Activated naive CD4-positive, alpha-beta T cell treated with anti-CD3 and anti-CD28 coated beads, Interleukin-2, amount 10 ng/mL, durations not matched to agents 7 days and 5 days (primary cell): ENCODE results near the gene TACC2.
"Not testable (repeated sequence)": the region's sequence is repeated elsewhere in the genome, so short reads cannot be mapped to it uniquely, and the experiment has no call there.

ENCODE experiments used
- CTCF ChIA-PET: fragments of 350-600 bp; sonication (Branson Sonifier 250); formaldehyde crosslinking; loops from one replicate; lab custom pipeline; 2021; ENCODE audit warnings: antibody characterized with exemption; lab: Charles Lee
- DNase-seq: peaks from one replicate; pipeline ENCODE4 v3.0.0-alpha.2; 2020
- H3K27ac Mint-ChIP-seq: one replicate; pipeline ENCODE4 v1.8.0; 2021; ENCODE audit warnings: mild to moderate bottlenecking, moderate library complexity, mixed read lengths
- H3K27me3 Mint-ChIP-seq: one replicate; pipeline ENCODE4 v1.8.0; 2021; ENCODE audit warnings: mild to moderate bottlenecking, mixed read lengths
- H3K36me3 Mint-ChIP-seq: one replicate; pipeline ENCODE4 v1.8.0; 2021; ENCODE audit warnings: mixed read lengths
- H3K4me1 Mint-ChIP-seq: one replicate; pipeline ENCODE4 v1.8.0; 2021; ENCODE audit warnings: mixed read lengths
- H3K4me3 Mint-ChIP-seq: one replicate; pipeline ENCODE4 v1.8.0; 2021; ENCODE audit warnings: mild to moderate bottlenecking, moderate library complexity, mixed read lengths
- H3K9me3 Mint-ChIP-seq: one replicate; pipeline ENCODE4 v1.8.0; 2021; ENCODE audit warnings: mixed read lengths

The TACC2 gene

DNA sequence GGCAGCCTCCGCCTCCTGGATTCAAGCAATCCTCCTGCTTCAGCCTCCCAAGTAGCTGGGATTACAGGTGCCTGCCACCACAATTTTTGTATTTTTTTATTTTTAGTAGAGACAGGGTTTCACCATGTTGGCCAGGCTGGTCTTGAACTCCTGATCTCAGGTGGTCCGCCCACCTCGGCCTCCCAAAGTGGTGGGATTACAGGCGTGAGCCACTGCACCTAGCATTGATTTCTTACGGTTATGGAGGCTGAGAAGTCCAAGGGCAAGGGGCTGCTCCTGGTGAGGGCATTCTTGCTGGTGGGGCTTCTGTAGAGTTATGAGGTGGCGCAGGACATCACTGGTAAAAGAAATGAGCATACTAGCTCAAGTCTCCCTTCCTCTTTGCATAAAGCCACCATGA, 86.9 kb downstream of the TACC2 start:
- peaks cover 11% of the 10 kb centered on the region for H3K27me3 Mint-ChIP-seq
- H3K4me1 Mint-ChIP-seq, H3K4me3 Mint-ChIP-seq, H3K36me3 Mint-ChIP-seq, CTCF ChIA-PET, H3K27ac Mint-ChIP-seq, H3K9me3 Mint-ChIP-seq, DNase-seq: not testable (repeated sequence)

DNA sequence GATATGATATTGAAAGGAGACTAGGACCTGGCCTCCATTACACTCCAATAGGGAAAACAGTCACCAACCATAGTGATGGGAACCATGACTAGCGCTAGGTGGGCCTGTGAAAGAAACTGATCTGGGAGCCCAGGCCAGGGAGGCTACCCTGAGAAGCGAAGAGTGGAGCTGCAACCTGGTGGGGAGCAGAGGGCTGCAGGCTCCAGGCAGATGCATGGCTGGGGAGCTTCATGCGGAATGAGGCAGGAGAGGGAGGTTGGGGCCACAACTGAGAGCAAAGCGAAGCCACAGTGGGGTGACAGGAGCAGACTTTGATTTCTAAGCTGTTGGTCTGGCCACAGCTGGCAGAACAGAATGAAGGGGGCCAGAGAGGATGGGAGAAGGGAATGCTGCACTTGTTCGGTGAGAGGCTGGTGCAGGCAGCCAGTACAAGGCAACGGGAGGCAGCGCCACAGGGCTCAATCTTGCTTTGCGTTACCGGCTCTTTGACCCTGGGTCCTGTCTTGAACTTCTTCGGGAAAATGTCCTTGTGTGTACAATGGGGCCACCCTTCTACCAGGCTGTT, 88.4 kb downstream of the TACC2 start:
- H3K4me3 Mint-ChIP-seq: no peak overlapping the region
- CTCF ChIA-PET: no interaction called here
- no peaks in the 10 kb centered on the region for H3K36me3 Mint-ChIP-seq
- H3K27ac Mint-ChIP-seq: no peak overlapping the region
- DNase-seq: no peak
- H3K27me3 Mint-ChIP-seq: peaks cover 11% of the 10 kb centered on the region
- H3K4me1 Mint-ChIP-seq: no peaks in the 10 kb centered on the region
- H3K9me3 Mint-ChIP-seq: no peaks in the 10 kb centered on the region

DNA sequence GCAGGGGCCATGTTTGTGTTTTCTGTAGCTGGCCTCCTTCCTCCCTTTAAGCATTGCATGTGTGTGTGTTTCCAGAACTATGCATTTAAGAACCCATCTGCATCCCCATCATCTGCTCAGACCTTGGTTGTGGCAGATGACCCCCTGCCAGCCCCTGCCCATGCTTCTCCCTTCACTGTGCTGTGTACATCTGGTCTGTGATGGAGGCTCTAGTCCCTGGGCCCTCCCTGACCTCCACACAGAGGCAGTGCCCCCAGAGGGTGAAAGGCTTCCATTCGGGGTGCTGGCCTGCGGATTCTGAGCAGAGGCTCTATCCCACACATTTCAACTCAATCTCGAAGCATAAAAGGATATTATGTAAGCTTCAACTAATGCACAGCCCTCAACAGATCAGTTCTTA, 89.4 kb downstream of the TACC2 start:
- no peak overlapping the region for H3K27ac Mint-ChIP-seq
- peaks cover 11% of the 10 kb centered on the region for H3K27me3 Mint-ChIP-seq
- no peak for DNase-seq
- H3K4me1 Mint-ChIP-seq: no peaks in the 10 kb centered on the region
- H3K36me3 Mint-ChIP-seq: no peaks in the 10 kb centered on the region
- no peaks in the 10 kb centered on the region for H3K9me3 Mint-ChIP-seq
- no peak overlapping the region for H3K4me3 Mint-ChIP-seq
- CTCF ChIA-PET: no interaction called here

DNA sequence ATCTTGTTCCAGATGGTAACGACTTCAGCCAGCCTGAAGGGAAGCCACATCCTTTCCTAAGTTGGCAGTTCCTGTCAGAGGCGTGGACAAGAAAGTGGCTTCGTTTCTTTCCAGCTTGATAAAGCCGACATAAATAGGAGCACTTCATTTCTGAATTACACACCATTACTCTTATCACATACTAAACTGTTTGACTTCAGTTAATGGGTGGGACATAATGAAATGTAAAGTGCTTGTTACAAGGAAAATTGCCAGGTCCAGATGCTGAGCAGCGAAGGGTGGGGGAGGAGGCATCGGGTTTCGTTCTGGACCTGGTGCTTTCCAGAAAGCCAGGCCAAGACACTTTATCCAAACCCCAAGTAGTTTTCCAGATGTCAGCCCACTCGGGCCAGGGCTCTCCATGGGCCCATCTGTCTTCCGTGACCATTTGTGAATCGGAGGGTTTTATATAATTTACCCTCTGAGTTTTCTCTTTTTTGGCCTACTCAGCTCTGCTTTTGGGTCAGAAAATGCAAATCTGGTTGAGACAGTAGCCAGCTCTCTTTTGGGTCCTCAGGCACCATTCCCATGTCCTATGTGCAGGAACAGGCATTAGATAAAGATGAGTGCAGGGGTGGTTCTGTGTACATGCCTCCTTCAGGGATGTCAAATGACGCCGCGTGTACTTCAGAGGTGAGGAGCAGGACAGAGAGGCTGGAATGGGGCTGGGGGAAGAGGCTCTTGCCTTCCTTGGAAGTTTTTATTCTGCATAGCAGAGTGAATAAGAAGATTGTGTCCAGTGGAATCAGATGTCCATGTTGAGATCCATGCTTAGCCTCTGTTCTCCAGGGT, 90.2 kb downstream of the TACC2 start:
- Mint-ChIP-seq H3K4me1 (no peaks in the 10 kb centered on the region), H3K9me3 (no peaks in the 10 kb centered on the region), H3K27me3 (peaks cover 11% of the 10 kb centered on the region), H3K36me3 (no peaks in the 10 kb centered on the region), H3K4me3 (no peak overlapping the region), H3K27ac (no peak overlapping the region)
- CTCF ChIA-PET: interaction anchor here (0.7 kb wide), 1 partner anchor 189 kb away, joined by 3 read pairs; no protein-coding TSS in a partner anchor
- DNase-seq: no peak

- H3K9me3 Mint-ChIP-seq: no peaks in the 10 kb centered on the region
- H3K36me3 Mint-ChIP-seq: no peaks in the 10 kb centered on the region
- DNase-seq: no peak
- H3K27ac Mint-ChIP-seq: no peak overlapping the region
- H3K27me3 Mint-ChIP-seq: peaks cover 8% of the 10 kb centered on the region
- H3K4me3 Mint-ChIP-seq: no peak overlapping the region
- CTCF ChIA-PET: no interaction called here
- no peaks in the 10 kb centered on the region for H3K4me1 Mint-ChIP-seq
Observed at GRCh38 chr10:122082616-122083477, 93.9 kb downstream of the TACC2 start.

DNA sequence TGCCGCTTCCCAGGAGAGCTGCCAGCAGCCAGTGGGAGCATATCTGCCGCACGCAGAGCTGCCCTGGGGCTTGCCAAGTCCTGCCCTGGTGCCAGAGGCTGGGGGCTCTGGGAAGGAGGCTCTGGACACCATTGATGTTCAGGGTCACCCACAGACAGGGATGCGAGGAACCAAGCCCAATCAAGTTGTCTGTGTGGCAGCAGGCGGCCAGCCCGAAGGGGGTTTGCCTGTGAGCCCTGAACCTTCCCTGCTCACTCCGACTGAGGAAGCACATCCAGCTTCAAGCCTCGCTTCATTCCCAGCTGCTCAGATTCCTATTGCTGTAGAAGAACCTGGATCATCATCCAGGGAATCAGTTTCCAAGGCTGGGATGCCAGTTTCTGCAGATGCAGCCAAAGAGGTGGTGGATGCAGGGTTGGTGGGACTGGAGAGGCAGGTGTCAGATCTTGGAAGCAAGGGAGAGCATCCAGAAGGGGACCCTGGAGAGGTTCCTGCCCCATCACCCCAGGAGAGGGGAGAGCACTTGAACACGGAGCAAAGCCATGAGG, 94.6 kb downstream of the TACC2 start:
- CTCF ChIA-PET: no interaction called here
- H3K4me3 Mint-ChIP-seq: no peak overlapping the region
- no peaks in the 10 kb centered on the region for H3K36me3 Mint-ChIP-seq
- no peaks in the 10 kb centered on the region for H3K9me3 Mint-ChIP-seq
- no peak for DNase-seq
- H3K4me1 Mint-ChIP-seq: no peaks in the 10 kb centered on the region
- H3K27me3 Mint-ChIP-seq: peaks cover 8% of the 10 kb centered on the region
- no peak overlapping the region for H3K27ac Mint-ChIP-seq

DNA sequence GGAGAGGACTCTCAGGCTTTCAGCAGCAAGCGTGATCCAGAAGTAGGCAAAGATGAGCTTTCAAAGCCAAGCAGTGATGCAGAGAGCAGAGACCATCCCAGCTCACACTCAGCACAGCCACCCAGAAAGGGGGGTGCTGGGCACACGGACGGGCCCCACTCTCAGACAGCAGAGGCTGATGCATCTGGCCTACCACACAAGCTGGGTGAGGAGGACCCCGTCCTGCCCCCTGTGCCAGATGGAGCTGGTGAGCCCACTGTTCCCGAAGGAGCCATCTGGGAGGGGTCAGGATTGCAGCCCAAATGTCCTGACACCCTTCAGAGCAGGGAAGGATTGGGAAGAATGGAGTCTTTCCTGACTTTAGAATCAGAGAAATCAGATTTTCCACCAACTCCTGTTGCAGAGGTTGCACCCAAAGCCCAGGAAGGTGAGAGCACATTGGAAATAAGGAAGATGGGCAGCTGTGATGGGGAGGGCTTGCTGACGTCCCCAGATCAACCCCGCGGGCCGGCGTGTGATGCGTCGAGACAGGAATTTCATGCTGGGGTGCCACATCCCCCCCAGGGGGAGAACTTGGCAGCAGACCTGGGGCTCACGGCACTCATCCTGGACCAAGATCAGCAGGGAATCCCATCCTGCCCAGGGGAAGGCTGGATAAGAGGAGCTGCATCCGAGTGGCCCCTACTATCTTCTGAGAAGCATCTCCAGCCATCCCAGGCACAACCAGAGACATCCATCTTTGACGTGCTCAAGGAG, 95.5 kb downstream of the TACC2 start:
- peaks cover 5% of the 10 kb centered on the region for H3K27me3 Mint-ChIP-seq
- no peaks in the 10 kb centered on the region for H3K36me3 Mint-ChIP-seq
- H3K27ac Mint-ChIP-seq: no peak overlapping the region
- H3K4me3 Mint-ChIP-seq: no peak overlapping the region
- H3K9me3 Mint-ChIP-seq: no peaks in the 10 kb centered on the region
- CTCF ChIA-PET: no interaction called here
- no peaks in the 10 kb centered on the region for H3K4me1 Mint-ChIP-seq
- DNase-seq: no peak

DNA sequence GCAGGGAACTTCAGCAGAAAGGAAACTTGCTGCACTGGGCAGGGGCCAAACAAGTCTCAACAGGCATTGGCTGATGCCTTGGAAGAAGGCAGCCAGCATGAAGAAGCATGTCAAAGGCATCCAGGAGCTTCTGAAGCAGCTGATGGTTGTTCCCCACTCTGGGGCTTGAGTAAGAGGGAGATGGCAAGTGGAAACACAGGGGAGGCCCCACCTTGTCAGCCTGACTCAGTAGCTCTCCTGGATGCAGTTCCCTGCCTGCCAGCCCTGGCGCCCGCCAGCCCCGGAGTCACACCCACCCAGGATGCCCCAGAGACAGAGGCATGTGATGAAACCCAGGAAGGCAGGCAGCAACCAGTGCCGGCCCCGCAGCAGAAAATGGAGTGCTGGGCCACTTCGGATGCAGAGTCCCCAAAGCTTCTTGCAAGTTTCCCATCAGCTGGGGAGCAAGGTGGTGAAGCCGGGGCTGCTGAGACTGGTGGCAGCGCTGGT, 96.5 kb downstream of the TACC2 start:
- H3K36me3 Mint-ChIP-seq: no peaks in the 10 kb centered on the region
- H3K27me3 Mint-ChIP-seq: peaks cover 4% of the 10 kb centered on the region
- DNase-seq: no peak
- CTCF ChIA-PET: no interaction called here
- no peaks in the 10 kb centered on the region for H3K9me3 Mint-ChIP-seq
- no peak overlapping the region for H3K4me3 Mint-ChIP-seq
- H3K27ac Mint-ChIP-seq: no peak overlapping the region
- no peaks in the 10 kb centered on the region for H3K4me1 Mint-ChIP-seq

- H3K9me3 Mint-ChIP-seq: no peaks in the 10 kb centered on the region
- peaks cover 4% of the 10 kb centered on the region for H3K27me3 Mint-ChIP-seq
- no peaks in the 10 kb centered on the region for H3K36me3 Mint-ChIP-seq
- H3K4me3 Mint-ChIP-seq: no peak overlapping the region
- no peak for DNase-seq
- H3K27ac Mint-ChIP-seq: no peak overlapping the region
- CTCF ChIA-PET: no interaction called here
- H3K4me1 Mint-ChIP-seq: no peaks in the 10 kb centered on the region
Observed at GRCh38 chr10:122086416-122087240, 97.7 kb downstream of the TACC2 start.

DNA sequence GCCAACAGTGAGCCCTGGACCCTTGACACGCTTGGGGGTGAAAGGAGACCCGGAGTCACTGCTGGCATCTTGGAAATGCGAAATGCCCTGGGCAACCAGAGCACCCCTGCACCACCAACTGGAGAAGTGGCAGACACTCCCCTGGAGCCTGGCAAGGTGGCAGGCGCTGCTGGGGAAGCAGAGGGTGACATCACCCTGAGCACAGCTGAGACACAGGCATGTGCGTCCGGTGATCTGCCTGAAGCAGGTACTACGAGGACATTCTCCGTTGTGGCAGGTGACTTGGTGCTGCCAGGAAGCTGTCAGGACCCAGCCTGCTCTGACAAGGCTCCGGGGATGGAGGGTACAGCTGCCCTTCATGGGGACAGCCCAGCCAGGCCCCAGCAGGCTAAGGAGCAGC, 98.5 kb downstream of the TACC2 start:
- CTCF ChIA-PET: no interaction called here
- H3K27ac Mint-ChIP-seq: no peak overlapping the region

DNA sequence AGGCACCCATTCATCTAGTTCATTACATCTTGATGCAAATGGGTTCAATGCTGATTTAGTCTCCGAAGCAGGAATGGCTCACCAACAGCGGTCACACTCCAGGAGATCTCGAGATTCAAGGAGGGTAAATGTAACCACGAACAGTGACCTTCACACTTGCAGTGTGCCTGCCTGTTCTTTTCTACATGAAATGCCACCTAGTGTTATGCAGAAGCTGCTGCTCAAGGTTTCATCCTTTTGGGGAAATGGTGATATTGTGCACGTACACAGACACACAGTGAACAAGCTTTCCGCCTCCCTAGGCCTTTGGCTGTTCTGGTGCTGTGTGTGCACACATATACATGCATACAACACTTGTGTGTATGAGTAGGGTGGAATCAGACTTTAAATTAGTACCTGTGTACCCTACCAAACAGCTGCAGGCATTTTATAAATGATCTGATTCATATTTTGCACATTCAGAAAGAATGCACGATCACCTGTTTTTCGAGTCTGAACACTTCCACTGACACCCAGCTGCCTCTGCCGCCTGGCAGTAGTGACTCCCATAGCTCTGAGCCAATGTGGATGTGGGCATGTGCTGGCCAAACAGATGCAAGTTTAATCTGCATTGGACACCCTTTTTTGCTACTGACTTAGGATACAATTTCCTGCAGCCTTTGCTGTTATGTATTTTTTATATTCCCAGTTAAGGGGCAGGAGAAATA, 100.5 kb downstream of the TACC2 start:
- no peaks in the 10 kb centered on the region for H3K36me3 Mint-ChIP-seq
- no peak for DNase-seq
- no peaks in the 10 kb centered on the region for H3K4me1 Mint-ChIP-seq
- H3K27ac Mint-ChIP-seq: no peak overlapping the region
- H3K4me3 Mint-ChIP-seq: no peak overlapping the region
- H3K9me3 Mint-ChIP-seq: no peaks in the 10 kb centered on the region
- peaks cover 2% of the 10 kb centered on the region for H3K27me3 Mint-ChIP-seq
- CTCF ChIA-PET: no interaction called here

More for the DNA sequence above, 98.5 kb downstream of the TACC2 start:
- Mint-ChIP-seq H3K36me3 (no peaks in the 10 kb centered on the region), H3K4me1 (no peaks in the 10 kb centered on the region), H3K9me3 (no peaks in the 10 kb centered on the region), H3K27me3 (peaks cover 4% of the 10 kb centered on the region), H3K4me3 (no peak overlapping the region)
- DNase-seq: no peak

DNA sequence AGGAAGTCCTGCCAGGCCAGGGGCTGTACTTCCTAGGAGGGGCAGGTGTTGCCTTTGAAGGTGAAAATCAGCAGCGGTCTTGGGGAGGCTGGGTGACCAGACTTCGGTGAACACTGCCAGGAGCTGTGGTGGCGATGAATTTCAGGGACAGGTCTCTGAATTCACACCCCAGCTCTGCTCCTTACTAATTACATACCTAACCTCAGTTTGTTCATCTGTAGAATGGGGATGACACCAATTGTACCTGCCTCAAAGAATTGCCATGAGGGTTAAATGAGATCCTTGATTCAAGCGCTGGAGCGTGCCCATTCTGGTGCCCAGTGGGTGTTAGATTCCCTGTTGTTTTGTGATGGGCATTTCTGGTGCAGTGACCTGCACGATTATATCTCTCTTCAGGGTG, 102.8 kb downstream of the TACC2 start:
- H3K36me3 Mint-ChIP-seq: no peaks in the 10 kb centered on the region
- no peaks in the 10 kb centered on the region for H3K27me3 Mint-ChIP-seq
- no peak overlapping the region for H3K27ac Mint-ChIP-seq
- no peaks in the 10 kb centered on the region for H3K9me3 Mint-ChIP-seq
- CTCF ChIA-PET: no interaction called here
- no peaks in the 10 kb centered on the region for H3K4me1 Mint-ChIP-seq
- H3K4me3 Mint-ChIP-seq: no peak overlapping the region
- no peak for DNase-seq

DNA sequence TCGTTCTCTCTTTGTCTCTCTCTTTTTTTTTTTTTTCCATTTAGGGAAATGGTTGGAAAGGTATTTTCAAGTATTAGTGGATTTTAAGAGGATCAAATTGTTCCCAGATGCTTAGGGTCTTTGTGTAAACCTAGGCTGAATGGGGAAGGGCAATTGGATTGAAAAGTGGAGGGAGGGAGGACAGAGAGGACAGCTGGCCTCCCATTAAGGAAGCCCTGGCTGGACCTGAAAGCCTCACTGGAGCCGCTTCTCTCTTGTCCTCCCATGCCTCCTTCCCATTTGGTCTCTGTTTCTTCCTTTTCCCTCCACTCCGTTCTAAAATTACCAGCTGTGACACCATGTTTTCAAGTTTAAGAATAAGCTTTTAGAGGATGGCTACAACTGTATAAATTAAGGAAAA, 104.1 kb downstream of the TACC2 start:
- Mint-ChIP-seq H3K9me3 (no peaks in the 10 kb centered on the region), H3K27me3 (no peaks in the 10 kb centered on the region), H3K27ac (no peak overlapping the region), H3K36me3 (no peaks in the 10 kb centered on the region), H3K4me1 (no peaks in the 10 kb centered on the region), H3K4me3 (no peak overlapping the region)
- CTCF ChIA-PET: no interaction called here
- no peak for DNase-seq
